ENCODE measurements around the gene KCNQ2.

- TF ChIP-seq POLR2A (IDR thresholded peaks at IDR 0.05) (no peak), POLR2AphosphoS5 (IDR thresholded peaks at IDR 0.05) (no peak)
- TF ChIP-seq, protein P1, sequence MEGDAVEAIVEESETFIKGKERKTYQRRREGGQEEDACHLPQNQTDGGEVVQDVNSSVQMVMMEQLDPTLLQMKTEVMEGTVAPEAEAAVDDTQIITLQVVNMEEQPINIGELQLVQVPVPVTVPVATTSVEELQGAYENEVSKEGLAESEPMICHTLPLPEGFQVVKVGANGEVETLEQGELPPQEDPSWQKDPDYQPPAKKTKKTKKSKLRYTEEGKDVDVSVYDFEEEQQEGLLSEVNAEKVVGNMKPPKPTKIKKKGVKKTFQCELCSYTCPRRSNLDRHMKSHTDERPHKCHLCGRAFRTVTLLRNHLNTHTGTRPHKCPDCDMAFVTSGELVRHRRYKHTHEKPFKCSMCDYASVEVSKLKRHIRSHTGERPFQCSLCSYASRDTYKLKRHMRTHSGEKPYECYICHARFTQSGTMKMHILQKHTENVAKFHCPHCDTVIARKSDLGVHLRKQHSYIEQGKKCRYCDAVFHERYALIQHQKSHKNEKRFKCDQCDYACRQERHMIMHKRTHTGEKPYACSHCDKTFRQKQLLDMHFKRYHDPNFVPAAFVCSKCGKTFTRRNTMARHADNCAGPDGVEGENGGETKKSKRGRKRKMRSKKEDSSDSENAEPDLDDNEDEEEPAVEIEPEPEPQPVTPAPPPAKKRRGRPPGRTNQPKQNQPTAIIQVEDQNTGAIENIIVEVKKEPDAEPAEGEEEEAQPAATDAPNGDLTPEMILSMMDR (IDR thresholded peaks at IDR 0.05): no peak
Observed at GRCh38 chr20:63468421-63468820, 4.0 kb downstream of the KCNQ2 start.
